HuH-7 (cell line): ENCODE data around the gene PHF12.
"Not testable (repeated sequence)": the region's sequence is repeated elsewhere in the genome, so short reads cannot be mapped to it uniquely, and the experiment has no call there.

Experiments used
- DNase-seq: peaks from one replicate; pipeline ENCODE4 v3.0.0; 2011; ENCODE audit warnings: low spot score

Gene PHF12

GRCh38 chr17:28901866-28902818 lies 49.2 kb downstream of the PHF12 start:
- DNase-seq: peak; percentile 74

- no peak for DNase-seq
These were observed 50.2 kb downstream of the PHF12 start for GRCh38 chr17:28900986-28901726.

- DNase-seq: no peak
These were observed 52.0 kb downstream of the PHF12 start for GRCh38 chr17:28899212-28899815.

GRCh38 chr17:28898527-28898955 lies 52.8 kb downstream of the PHF12 start:
- DNase-seq: no peak

GRCh38 chr17:28897769-28898526 lies 53.4 kb downstream of the PHF12 start:
- DNase-seq: no peak

GRCh38 chr17:28896884-28897768 lies 54.2 kb downstream of the PHF12 start, which contains the start of gene FLOT2:
TSS of gene FLOT2 (minus strand) at chr17:28897733. CDS start at chr17:28897574, 159 bp downstream.
- DNase-seq: peak; percentile 73

DNA sequence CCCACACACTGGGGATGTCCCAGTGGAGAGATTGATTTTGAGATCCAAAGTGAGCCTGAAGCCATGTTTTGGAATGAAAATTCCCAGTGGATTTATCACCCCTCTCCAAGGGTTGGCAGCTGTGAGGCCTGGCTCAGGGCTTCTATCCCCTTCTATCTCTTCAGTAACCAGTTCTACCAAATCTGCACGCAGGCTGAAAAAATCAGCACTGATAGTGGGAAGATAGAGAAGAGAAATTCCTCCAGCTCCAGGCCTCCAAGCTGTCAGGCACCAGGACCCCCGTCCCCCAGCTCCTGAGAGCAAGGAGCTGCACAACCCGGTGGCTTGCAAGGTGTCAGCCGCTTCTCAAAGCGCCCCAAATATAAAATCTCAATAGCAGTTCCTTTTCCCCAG lies 54.8 kb downstream of the PHF12 start:
- DNase-seq: no peak

- DNase-seq: no peak
These were observed 55.4 kb downstream of the PHF12 start for GRCh38 chr17:28895794-28896447.

- DNase-seq: not testable (repeated sequence)
These were observed 57.8 kb downstream of the PHF12 start for GRCh38 chr17:28893248-28894183.

DNA sequence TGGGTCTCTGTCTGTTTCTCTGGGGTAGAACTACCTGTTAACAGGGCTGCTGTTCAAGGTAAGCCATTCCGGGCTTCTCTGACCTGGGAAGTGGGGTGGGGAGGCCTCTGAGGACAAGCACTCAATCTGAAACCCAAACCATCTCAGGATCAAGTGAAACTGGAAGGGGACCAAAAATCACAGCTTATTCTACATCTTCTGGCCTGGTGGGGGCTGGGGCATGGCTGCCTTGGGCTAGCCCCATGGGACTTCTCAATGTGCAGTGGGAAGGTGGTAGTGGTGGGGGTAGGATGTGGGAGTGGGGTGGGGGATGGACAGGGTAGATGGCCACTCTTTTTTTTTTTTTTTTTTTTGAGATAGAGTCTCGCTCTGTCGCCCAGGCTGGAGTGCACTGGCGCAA lies 59.3 kb downstream of the PHF12 start:
- no peak for DNase-seq

- DNase-seq: no peak
These were observed 60.1 kb downstream of the PHF12 start for GRCh38 chr17:28891201-28891600.

DNA sequence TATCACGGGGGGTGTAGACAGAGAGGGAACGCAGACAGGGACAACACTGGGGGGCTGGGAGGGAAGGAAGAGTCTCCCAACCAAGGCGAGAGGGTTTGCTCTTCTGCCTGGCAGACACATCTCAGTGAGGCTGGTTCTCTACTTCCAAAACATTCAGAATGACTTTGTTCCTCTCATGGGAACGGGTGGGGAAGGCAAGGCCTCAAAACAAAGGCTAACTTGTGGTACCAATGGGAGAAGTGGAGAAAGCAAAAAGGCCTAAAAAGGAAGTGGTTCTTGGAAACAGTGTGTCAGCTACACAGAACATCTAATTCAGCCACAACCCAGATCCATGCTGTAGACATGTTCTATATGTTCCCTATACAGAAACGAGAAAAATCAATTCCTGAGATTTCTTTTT lies 61.3 kb downstream of the PHF12 start:
- DNase-seq: no peak

- no peak for DNase-seq
These were observed 62.5 kb downstream of the PHF12 start for GRCh38 chr17:28888832-28889231.

DNA sequence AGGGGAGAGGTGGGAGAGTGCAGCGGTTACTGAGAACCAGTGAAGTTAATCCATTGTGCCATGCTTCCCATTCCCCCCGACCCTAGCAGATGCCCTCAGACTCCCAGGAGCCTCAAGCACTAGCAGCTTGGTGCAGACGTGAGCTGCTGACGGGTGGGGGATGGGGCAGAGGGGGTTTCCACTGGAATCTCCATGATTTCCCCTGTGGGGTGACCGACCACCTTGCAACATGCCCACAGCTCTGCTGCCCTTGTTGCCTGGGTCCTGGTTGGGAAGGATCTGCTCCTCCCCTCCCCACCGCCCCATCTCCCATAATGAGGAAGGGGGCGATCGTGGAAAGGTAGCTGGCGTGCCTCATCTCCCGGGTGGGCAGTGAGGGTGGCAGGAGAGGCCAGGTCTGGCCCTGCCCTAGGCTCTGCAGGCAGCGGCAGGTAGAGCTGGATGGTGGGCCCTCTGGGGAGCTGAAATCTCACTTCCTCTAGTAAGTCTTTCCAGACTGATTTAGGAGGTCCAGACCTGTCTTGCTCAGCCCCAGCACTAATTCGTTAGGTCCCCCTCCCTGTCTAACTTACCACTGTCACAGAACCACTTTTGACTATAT lies 63.3 kb downstream of the PHF12 start:
- DNase-seq: no peak

- no peak for DNase-seq
These were observed 65.4 kb downstream of the PHF12 start for GRCh38 chr17:28885951-28886350.

GRCh38 chr17:28885363-28885762 lies 66.0 kb downstream of the PHF12 start:
- no peak for DNase-seq

DNA sequence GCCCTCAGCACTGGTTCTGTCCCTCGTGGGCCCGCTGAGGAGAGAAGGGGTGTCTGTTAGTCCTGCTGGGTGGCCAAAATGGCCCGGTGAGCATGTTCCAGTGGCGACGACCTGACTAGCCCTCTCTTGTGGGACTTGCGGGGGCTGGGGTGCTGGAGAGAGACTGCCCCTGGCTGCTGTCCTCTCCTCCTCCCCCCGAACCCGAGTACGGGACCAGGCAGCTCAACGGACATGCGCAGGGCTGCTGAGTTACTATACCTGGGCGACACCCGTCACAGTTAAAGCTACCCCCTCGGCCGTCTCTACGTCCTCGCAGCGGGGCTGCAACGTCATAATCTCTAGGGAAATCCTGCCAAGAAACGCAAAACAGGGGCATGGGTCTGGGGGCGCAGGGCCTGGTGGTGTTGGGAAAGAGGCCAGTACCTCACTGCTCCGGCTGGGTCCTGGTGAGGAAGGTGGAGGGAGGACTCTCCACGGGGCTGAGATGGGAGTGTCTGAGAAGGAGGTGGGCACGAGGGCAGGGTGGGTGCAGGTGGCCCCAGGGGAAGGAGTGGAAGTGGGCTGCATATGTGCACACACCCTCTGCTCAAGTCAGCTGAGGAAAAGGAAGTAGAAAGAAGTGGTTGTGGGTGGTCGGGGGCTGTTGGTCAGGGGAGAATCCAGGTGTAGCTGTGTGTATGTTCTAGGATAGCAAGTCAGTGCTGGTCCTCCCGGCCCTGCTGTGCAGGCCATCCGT lies 67.2 kb downstream of the PHF12 start:
- no peak for DNase-seq
